ENCODE data around the gene LRRC27. TPM values are rescaled to one million over a fixed set of nuclear protein-coding genes. Genes with fewer than 3 reads are reported as not detected.

LRRC27 gene
- total RNA-seq, 4 donors from 2014 or later = 0.59 to 32.6 (median 15.3) TPM

DNA sequence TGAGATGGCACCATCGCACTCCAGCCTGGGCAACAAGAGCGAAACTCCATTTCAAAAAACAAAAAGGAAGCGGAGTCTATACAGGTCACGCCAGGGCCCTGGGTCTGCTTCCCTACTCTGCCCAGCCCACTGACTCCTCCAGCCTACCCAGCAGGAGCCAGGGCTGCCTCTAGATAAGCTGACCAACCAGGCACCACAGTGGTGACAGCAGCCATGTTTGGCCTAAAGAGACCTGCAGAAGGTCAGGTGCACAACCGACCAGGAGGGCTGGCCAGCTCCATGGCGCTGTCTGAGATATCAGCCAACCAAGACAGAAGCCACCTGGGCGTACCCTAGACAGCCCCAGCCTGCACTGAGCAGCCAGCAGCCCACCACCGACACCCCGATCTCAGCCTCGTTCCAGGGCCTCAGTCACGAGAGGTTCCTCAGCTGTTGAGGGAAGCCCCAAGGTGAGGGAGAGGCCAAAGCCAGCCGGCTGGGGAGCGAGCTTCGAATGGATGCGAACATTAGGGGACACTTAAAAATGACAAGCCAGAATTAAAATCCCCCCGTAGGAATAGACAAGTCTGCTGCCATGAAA lies 40.6 kb downstream of the LRRC27 start:
- no peaks in the 10 kb centered on the region for H3K9me3 ChIP-seq
- H3K36me3 ChIP-seq = no peaks in the 10 kb centered on the region
- no peaks in the 10 kb centered on the region for H3K27me3 ChIP-seq
- intact Hi-C loops (cut with DNase I; ENCODE audit: low total_unique reads) = no loop called here
- DNase-seq = no peak
- no peak overlapping the region for H3K27ac ChIP-seq
- H3K4me1 ChIP-seq = no peaks in the 10 kb centered on the region
- TF ChIP-seq POLR2A (IDR thresholded peaks at IDR 0.05) = no peak
- TF ChIP-seq, protein P1, sequence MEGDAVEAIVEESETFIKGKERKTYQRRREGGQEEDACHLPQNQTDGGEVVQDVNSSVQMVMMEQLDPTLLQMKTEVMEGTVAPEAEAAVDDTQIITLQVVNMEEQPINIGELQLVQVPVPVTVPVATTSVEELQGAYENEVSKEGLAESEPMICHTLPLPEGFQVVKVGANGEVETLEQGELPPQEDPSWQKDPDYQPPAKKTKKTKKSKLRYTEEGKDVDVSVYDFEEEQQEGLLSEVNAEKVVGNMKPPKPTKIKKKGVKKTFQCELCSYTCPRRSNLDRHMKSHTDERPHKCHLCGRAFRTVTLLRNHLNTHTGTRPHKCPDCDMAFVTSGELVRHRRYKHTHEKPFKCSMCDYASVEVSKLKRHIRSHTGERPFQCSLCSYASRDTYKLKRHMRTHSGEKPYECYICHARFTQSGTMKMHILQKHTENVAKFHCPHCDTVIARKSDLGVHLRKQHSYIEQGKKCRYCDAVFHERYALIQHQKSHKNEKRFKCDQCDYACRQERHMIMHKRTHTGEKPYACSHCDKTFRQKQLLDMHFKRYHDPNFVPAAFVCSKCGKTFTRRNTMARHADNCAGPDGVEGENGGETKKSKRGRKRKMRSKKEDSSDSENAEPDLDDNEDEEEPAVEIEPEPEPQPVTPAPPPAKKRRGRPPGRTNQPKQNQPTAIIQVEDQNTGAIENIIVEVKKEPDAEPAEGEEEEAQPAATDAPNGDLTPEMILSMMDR (IDR thresholded peaks at IDR 0.05) = no peak
- H3K4me3 ChIP-seq = no peak overlapping the region

DNA sequence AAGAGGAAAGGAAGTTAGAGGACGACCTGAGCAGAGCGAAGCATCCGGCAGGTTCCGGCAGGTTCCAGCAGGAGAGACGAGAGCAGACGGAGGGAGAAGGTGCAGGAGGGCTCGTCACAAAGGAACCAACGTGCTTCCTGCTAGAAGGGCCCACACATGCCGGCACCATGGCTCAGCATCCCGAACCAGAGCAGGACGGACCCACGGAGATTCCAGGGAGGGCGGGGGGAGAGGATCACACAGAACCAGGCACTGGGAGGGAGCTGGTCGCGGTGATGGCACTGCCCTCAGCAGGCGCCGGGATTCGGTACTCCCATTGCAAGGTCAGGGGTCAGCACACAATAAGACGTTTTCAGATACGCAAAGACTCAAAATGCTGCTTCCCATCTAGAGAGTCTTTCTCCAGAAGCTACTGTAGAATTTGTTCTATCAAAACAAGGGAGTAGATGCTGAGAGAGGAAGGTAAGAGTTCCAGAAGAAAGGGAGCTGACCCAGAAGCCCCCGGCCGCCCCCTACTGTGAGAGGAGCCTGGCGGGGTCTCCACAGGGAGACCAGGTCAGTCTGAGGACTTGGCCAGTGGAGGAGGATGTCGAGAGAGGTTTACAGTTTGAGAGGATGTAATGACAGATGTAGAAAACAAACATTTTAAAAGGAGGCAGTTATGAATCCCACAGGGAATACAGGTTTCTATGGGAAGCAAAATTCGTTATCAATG lies 41.4 kb downstream of the LRRC27 start:
- DNase-seq = no peak
- intact Hi-C loops (cut with DNase I; ENCODE audit: low total_unique reads) = no loop called here
- H3K27me3 ChIP-seq = no peaks in the 10 kb centered on the region
- H3K4me1 ChIP-seq = no peaks in the 10 kb centered on the region
- H3K9me3 ChIP-seq = no peaks in the 10 kb centered on the region
- no peak overlapping the region for H3K4me3 ChIP-seq
- H3K27ac ChIP-seq = no peak overlapping the region
- H3K36me3 ChIP-seq = no peaks in the 10 kb centered on the region
- TF ChIP-seq, protein P1 (IDR thresholded peaks at IDR 0.05) = no peak
- no peak for TF ChIP-seq POLR2A (IDR thresholded peaks at IDR 0.05)

DNA sequence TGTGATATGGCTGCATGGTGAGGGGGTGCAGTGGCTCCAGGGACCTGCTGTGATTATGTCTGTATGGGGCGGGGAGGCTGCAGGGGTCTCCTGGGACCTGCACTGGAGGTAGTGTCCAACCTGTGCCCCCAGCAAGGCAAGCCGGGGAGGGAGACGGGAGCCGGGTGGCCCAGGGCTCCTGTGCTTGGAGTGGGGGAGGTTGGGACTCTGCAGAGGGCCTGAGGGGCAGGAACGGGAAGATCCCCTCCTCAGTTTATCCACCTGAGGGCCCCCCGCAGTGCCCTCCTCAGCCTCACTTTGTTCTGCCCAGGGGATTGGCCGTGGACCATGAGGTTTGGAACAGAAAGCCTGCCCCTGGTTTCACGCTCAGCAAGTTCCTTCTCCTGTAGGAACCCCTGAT lies 42.2 kb downstream of the LRRC27 start:
- no peak overlapping the region for H3K27ac ChIP-seq
- no peaks in the 10 kb centered on the region for H3K36me3 ChIP-seq
- intact Hi-C loops (cut with DNase I; ENCODE audit: low total_unique reads) = no loop called here
- no peak overlapping the region for H3K4me3 ChIP-seq
- no peaks in the 10 kb centered on the region for H3K4me1 ChIP-seq
- H3K9me3 ChIP-seq = no peaks in the 10 kb centered on the region
- DNase-seq = peak in 1 of 2 donors; percentile 2
- no peak for TF ChIP-seq POLR2A (IDR thresholded peaks at IDR 0.05)
- TF ChIP-seq, protein P1 (IDR thresholded peaks at IDR 0.05) = no peak
- H3K27me3 ChIP-seq = no peaks in the 10 kb centered on the region

DNA sequence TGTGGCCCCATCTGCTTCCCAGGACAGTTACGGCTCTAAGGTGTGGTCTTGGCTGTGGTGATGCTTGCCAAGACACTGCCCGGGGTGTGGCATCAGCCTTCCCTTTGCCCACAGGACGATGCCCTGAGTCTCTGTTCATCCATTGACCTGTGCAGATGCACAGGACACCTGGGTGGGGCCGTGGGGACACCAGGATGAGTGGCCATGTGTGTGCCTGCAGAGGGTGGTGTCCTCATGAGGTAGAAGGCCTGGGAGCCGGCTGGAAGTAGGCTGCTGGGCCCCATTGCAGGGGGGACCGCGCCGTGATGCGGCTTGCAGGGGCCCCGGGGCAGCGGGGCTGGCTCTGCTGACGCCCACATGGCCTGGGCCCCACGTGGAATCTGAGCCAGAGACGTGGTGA lies 42.6 kb downstream of the LRRC27 start:
- intact Hi-C loops (cut with DNase I; ENCODE audit: low total_unique reads) = no loop called here
- Histone ChIP-seq H3K4me1 (no peaks in the 10 kb centered on the region), H3K36me3 (no peaks in the 10 kb centered on the region), H3K27ac (no peak overlapping the region), H3K27me3 (no peaks in the 10 kb centered on the region), H3K9me3 (no peaks in the 10 kb centered on the region), H3K4me3 (no peak overlapping the region)
- TF ChIP-seq, protein P1 (IDR thresholded peaks at IDR 0.05) = no peak
- no peak for TF ChIP-seq POLR2A (IDR thresholded peaks at IDR 0.05)
- peak in 1 of 2 donors; percentile 10 for DNase-seq

DNA sequence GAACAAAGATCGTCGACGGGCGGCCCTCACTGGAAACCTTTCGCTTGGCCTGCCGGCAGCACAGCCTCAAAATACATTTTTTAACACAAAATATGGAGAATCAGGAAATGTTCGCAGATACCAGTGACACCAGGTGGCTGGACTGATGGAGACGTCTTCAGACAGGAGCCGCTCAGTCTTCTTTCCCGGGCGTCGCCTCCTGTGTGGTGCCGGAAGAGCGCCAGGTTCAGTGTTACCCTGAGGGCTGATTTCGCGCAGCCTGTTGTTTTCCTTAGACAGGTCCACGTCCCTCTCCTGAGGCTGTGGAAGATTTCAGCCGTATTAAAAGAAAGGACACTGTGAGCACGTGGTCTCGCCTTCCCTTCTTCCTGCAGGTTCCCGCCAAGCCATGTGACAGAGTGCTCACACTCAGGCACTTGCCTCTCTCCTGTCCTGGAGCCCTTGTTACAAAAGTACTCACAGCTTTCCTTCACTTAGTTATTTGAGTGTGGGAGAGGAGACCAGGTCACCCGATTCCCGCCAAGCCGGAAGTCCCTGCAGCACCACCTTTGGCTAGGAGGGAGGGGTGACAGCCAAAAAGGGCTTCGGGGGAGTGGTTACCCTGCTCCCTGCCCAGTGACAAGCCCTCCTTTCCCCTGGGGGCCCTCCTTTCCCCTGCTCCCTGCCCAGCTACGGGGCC lies 43.3 kb downstream of the LRRC27 start:
- Histone ChIP-seq H3K4me1 (no peaks in the 10 kb centered on the region), H3K27ac (no peak overlapping the region), H3K4me3 (no peak overlapping the region), H3K36me3 (no peaks in the 10 kb centered on the region), H3K9me3 (no peaks in the 10 kb centered on the region), H3K27me3 (no peaks in the 10 kb centered on the region)
- intact Hi-C loops (cut with DNase I; ENCODE audit: low total_unique reads) = no loop called here
- TF ChIP-seq POLR2A (IDR thresholded peaks at IDR 0.05) = no peak
- TF ChIP-seq, protein P1 (IDR thresholded peaks at IDR 0.05) = no peak
- peak in 1 of 2 donors; percentile 8 for DNase-seq
